OCI-LY7 (cell line): ENCODE data around the gene GPN1. TPM values are rescaled to one million over a fixed set of nuclear protein-coding genes. Genes with fewer than 3 reads are reported as not detected.
"Not testable (repeated sequence)": the region's sequence is repeated elsewhere in the genome, so short reads cannot be mapped to it uniquely, and the experiment has no call there.

Experiments used
- BruUV-seq: library from RNA; stranded (reverse); fragments of 400-500 nt; replicated peaks from 2 replicates; lab custom pipeline; 2021; lab: Mats Ljungman, UMichigan
- CTCF ChIA-PET: fragments of 300-600 bp; sonication (Branson Sonifier 250); formaldehyde crosslinking; loops from one replicate; lab custom pipeline; 2022; ENCODE audit warnings: antibody characterized with exemption; ENCODE audit not compliant: unreplicated experiment; lab: Charles Lee
- POLR2A ChIA-PET: fragments of 300-600 bp; sonication (Branson Sonifier 250); formaldehyde crosslinking; loops from one replicate; lab custom pipeline; 2022; ENCODE audit warnings: antibody characterized with exemption; lab: Charles Lee
- DNase-seq: peaks from one replicate; pipeline ENCODE4 v3.0.0-alpha.2; 2015; ENCODE audit warnings: low spot score
- H2AFZ ChIP-seq: fragments of 200-600 bp; sonication (generic), shearing (Covaris generic); 2 replicates; pipeline ENCODE4 v1.6.1; 2014; ENCODE audit warnings: mild to moderate bottlenecking, antibody characterized with exemption, low read length, moderate library complexity
- H3K27ac ChIP-seq: fragments of 200-600 bp; sonication (generic); 2 replicates; pipeline ENCODE4 v1.5.1; 2014; ENCODE audit warnings: mixed run types, low read depth, mild to moderate bottlenecking, moderate library complexity, low read length, inconsistent platforms; ENCODE audit not compliant: poor library complexity, severe bottlenecking
- H3K36me3 ChIP-seq: fragments of 200-600 bp; sonication (generic); 2 replicates; pipeline ENCODE4 v1.6.1; 2014; ENCODE audit warnings: mild to moderate bottlenecking, antibody characterized with exemption, low read length, moderate library complexity, mixed read lengths; ENCODE audit not compliant: insufficient read depth
- H3K4me1 ChIP-seq: fragments of 200-600 bp; sonication (generic); 2 replicates; pipeline ENCODE4 v1.5.1; 2014; ENCODE audit warnings: mild to moderate bottlenecking, low read length; ENCODE audit not compliant: insufficient read depth, poor library complexity, severe bottlenecking
- H3K4me2 ChIP-seq: fragments of 200-600 bp; sonication (generic); 2 replicates; pipeline ENCODE4 v1.6.1; 2014; ENCODE audit warnings: mild to moderate bottlenecking, low read length
- H3K4me3 ChIP-seq: fragments of 200-600 bp; sonication (generic); 2 replicates; pipeline ENCODE4 v1.5.1; 2014; ENCODE audit warnings: mild to moderate bottlenecking, low read depth, low read length; ENCODE audit not compliant: poor library complexity, severe bottlenecking
- H3K79me2 ChIP-seq: fragments of 200-600 bp; sonication (generic); 2 replicates; pipeline ENCODE4 v1.6.1; 2016; ENCODE audit warnings: low read depth, mild to moderate bottlenecking, low read length, moderate library complexity, mixed read lengths; ENCODE audit not compliant: insufficient read depth
- H3K9me2 ChIP-seq: fragments of 200-600 bp; sonication (generic); 2 replicates; pipeline ENCODE4 v1.6.1; 2016; ENCODE audit warnings: mild to moderate bottlenecking, low read length, mixed read lengths; ENCODE audit not compliant: insufficient read depth
- H3K9me3 ChIP-seq: fragments of 200-600 bp; sonication (generic); 2 replicates; pipeline ENCODE4 v1.6.1; 2014; ENCODE audit warnings: mild to moderate bottlenecking, mixed run types, low read length, mixed read lengths
- H4K20me1 ChIP-seq: fragments of 200-600 bp; sonication (generic); 2 replicates; pipeline ENCODE4 v1.6.1; 2014; ENCODE audit warnings: mild to moderate bottlenecking, antibody characterized with exemption, low read length, moderate library complexity, mixed read lengths; ENCODE audit not compliant: insufficient read depth
- EZH2phosphoT487 ChIP-seq: fragments of 200-600 bp; sonication (generic); IDR thresholded peaks from 2 replicates; pipeline ENCODE4 v1.6.1; 2018; ENCODE audit warnings: low read depth, borderline replicate concordance, mild to moderate bottlenecking, mixed run types, antibody characterized with exemption, low read length, moderate library complexity, mixed read lengths
- intact Hi-C: fragments of 100-400 bp; cut with micrococcal nuclease; formaldehyde crosslinking; loops from one replicate; pipeline ENCODE4 v1.10.0; 2022; ENCODE audit not compliant: unreplicated experiment
- total RNA-seq, 2 experiments: library from RNA; depleted of rRNA in 1 of 2; stranded (reverse); fragments of >200 nt in 1 of 2; shearing (Covaris generic) in 1 of 2; gene quantifications; 2 replicates each; pipeline ENCODE4 v1.2.3, GENCODE V29; 2014 to 2022
- TF ChIP-seq, protein P1 (sequence below): fragments of 200-600 bp; sonication (generic); conservative IDR thresholded peaks from 2 replicates; pipeline ENCODE4 v1.5.1; 2014; ENCODE audit warnings: mild to moderate bottlenecking, antibody characterized with exemption, low read length, moderate library complexity, mixed read lengths

GPN1 gene
- total RNA-seq, 2 experiments from 2014 or later = 31.1 to 36.6 TPM

DNA sequence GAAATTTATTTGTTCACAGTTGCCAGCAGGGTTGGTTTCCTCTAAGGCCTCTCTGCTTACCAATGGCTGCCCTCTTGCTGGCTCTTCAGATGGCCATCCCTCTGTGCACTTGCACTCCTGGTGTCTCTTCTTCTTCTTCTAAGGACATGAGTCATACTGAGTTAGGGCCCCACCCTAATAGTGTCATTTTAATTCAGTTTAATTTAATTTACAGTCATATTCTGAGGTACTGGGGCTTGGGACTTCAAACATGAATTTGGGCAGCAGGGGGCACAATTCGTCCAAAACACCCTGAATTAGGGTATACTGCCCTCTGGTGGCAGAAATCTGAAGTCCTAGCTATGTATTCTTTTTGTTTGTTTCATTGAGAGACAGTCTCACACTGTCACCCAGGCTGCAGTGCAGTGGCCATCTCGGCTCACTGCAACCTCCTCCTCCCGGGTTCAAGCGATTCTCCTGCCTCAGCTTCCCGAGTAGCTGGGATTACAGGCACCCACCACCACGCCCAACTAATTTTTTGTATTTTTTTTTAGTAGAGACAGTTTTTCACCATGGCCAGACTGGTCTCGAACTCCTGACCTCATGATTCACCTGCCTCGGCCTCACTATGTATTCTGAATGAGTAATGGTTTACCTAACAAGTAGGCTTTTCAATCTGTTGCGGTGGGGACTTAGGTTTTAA, 54.7 kb downstream of the GPN1 start:
- Histone ChIP-seq H3K4me2 (no peak overlapping the region), H3K4me1 (no peaks in the 10 kb centered on the region), H3K9me3 (no peaks in the 10 kb centered on the region), H3K9me2 (no peaks in the 10 kb centered on the region), H4K20me1 (no peaks in the 10 kb centered on the region), H3K36me3 (peaks cover 72% of the 10 kb centered on the region), H3K27ac (no peak overlapping the region), H2AFZ (no peak overlapping the region), H3K4me3 (no peak overlapping the region), H3K79me2 (no peaks in the 10 kb centered on the region)
- intact Hi-C loops = no loop called here
- ChIA-PET POLR2A (interaction anchor here (1.0 to 1.5 kb wide), 2 partner anchors 18 to 35 kb away, joined by 3 to 6 read pairs; no protein-coding TSS in a partner anchor), CTCF (interaction anchor here (1.0 to 1.1 kb wide), 2 partner anchors 22 to 719 kb away, joined by 3 read pairs; no protein-coding TSS in a partner anchor)
- TF ChIP-seq, protein P1, sequence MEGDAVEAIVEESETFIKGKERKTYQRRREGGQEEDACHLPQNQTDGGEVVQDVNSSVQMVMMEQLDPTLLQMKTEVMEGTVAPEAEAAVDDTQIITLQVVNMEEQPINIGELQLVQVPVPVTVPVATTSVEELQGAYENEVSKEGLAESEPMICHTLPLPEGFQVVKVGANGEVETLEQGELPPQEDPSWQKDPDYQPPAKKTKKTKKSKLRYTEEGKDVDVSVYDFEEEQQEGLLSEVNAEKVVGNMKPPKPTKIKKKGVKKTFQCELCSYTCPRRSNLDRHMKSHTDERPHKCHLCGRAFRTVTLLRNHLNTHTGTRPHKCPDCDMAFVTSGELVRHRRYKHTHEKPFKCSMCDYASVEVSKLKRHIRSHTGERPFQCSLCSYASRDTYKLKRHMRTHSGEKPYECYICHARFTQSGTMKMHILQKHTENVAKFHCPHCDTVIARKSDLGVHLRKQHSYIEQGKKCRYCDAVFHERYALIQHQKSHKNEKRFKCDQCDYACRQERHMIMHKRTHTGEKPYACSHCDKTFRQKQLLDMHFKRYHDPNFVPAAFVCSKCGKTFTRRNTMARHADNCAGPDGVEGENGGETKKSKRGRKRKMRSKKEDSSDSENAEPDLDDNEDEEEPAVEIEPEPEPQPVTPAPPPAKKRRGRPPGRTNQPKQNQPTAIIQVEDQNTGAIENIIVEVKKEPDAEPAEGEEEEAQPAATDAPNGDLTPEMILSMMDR = peak; percentile 100
- no peak for TF ChIP-seq EZH2phosphoT487
- peak; percentile 94 for DNase-seq
- no TSS peak for BruUV-seq

DNA sequence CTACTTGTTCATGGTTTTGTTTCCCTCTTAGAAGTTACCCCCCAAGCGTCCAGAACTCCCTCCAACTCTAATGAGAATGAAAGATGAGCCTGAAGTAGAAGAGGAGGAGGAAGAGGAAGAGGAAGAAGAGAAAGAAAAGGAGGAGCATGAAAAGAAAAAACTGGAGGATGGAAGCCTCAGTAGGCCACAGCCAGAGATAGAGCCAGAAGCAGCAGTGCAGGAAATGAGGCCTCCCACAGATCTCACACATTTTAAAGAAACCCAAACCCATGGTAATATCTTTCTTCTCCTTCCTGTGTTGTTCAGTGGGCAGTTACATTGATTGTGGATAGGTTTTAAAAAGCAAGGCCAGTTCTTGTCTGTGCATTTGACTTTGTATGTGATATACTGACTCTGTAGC, 56.2 kb downstream of the GPN1 start:
- DNase-seq, H3K9me3 ChIP-seq, H2AFZ ChIP-seq, intact Hi-C loops, H3K4me3 ChIP-seq, BruUV-seq, H3K4me2 ChIP-seq, H3K27ac ChIP-seq, H3K4me1 ChIP-seq, H4K20me1 ChIP-seq, CTCF ChIA-PET, H3K9me2 ChIP-seq, H3K79me2 ChIP-seq: not testable (repeated sequence)
- POLR2A ChIA-PET = interaction anchor here (0.6 kb wide), 1 partner anchor 213 kb away, joined by 3 read pairs; no protein-coding TSS in a partner anchor
- peaks cover 70% of the 10 kb centered on the region for H3K36me3 ChIP-seq

DNA sequence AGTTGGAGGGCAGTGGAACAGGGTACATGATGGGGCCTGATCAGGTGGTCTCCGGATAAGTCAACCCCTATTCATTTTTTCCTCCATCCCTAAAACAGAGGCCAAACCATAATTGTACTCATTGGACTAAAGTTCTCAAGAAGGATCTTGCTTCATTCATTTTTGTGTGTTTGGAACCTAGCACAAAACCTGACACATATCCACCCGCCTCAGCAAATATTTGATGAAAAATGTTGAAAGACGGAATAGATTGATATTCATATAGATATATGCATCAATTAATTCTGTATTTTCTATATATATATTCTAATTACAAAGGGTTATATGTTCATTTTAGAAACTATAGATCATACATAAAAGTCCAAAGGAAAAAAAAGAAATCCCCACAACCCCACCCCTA, 56.7 kb downstream of the GPN1 start:
- Histone ChIP-seq H3K4me1 (no peaks in the 10 kb centered on the region), H3K9me2 (no peaks in the 10 kb centered on the region), H3K36me3 (peaks cover 66% of the 10 kb centered on the region), H3K4me3 (no peak overlapping the region), H3K4me2 (no peak overlapping the region), H4K20me1 (no peaks in the 10 kb centered on the region), H3K27ac (no peak overlapping the region), H3K79me2 (no peaks in the 10 kb centered on the region), H3K9me3 (no peaks in the 10 kb centered on the region), H2AFZ (no peak overlapping the region)
- no TSS peak for BruUV-seq
- POLR2A ChIA-PET = no interaction called here
- no peak for DNase-seq
- CTCF ChIA-PET = no interaction called here
- TF ChIP-seq EZH2phosphoT487 = no peak
- TF ChIP-seq, protein P1 = no peak
- intact Hi-C loops = no loop called here
